ENCODE results near the gene RPL7A. TPM values are rescaled to one million over a fixed set of nuclear protein-coding genes. Genes with fewer than 3 reads are reported as not detected.
"Not testable (repeated sequence)": the region's sequence is repeated elsewhere in the genome, so short reads cannot be mapped to it uniquely, and the experiment has no call there.

The RPL7A gene
- total RNA-seq, 2 experiments from 2014 or later: 2,867 to 2,961 TPM

GRCh38 chr9:133315997-133316396 is 32.0 kb upstream of the RPL7A start:
- Histone ChIP-seq H3K4me2 (ENCODE audit: low read length) (no peak overlapping the region), H2AFZ (ENCODE audit: low read length) (no peak overlapping the region), H3K27ac (ENCODE audit: low read depth, low read length, poor library complexity, severe bottlenecking) (no peak overlapping the region), H3K36me3 (ENCODE audit: insufficient read depth, low read length) (no peaks in the 10 kb centered on the region), H3K9me2 (ENCODE audit: insufficient read depth, low read length) (no peaks in the 10 kb centered on the region), H3K79me2 (ENCODE audit: insufficient read depth, low read depth, low read length) (no peaks in the 10 kb centered on the region), H3K4me1 (ENCODE audit: insufficient read depth, low read length, poor library complexity, severe bottlenecking) (no peaks in the 10 kb centered on the region), H3K4me3 (ENCODE audit: low read depth, low read length, poor library complexity, severe bottlenecking) (no peak overlapping the region), H3K9me3 (ENCODE audit: low read length) (no peaks in the 10 kb centered on the region), H4K20me1 (ENCODE audit: insufficient read depth, low read length) (no peaks in the 10 kb centered on the region)
- intact Hi-C loops (cut with micrococcal nuclease; ENCODE audit: unreplicated experiment): no loop called here
- no peak for TF ChIP-seq EZH2phosphoT487 (IDR thresholded peaks at IDR 0.05; ENCODE audit: borderline replicate concordance, low read depth, low read length)
- no peak for TF ChIP-seq CTCF (conservative IDR thresholded peaks at IDR 0.05; ENCODE audit: low read length)
- POLR2A ChIA-PET: no interaction called here
- DNase-seq (ENCODE audit: low spot score): no peak
- CTCF ChIA-PET (ENCODE audit: unreplicated experiment): no interaction called here
- BruUV-seq (replicated peaks): no TSS peak

- H3K36me3 ChIP-seq (ENCODE audit: insufficient read depth, low read length); CTCF ChIA-PET (ENCODE audit: unreplicated experiment); intact Hi-C loops (cut with micrococcal nuclease; ENCODE audit: unreplicated experiment); H4K20me1 ChIP-seq (ENCODE audit: insufficient read depth, low read length); DNase-seq (ENCODE audit: low spot score); H3K4me3 ChIP-seq (ENCODE audit: low read depth, low read length, poor library complexity, severe bottlenecking); H3K4me1 ChIP-seq (ENCODE audit: insufficient read depth, low read length, poor library complexity, severe bottlenecking); H3K79me2 ChIP-seq (ENCODE audit: insufficient read depth, low read depth, low read length); BruUV-seq (replicated peaks); H3K9me2 ChIP-seq (ENCODE audit: insufficient read depth, low read length); POLR2A ChIA-PET; H2AFZ ChIP-seq (ENCODE audit: low read length); H3K27ac ChIP-seq (ENCODE audit: low read depth, low read length, poor library complexity, severe bottlenecking); H3K9me3 ChIP-seq (ENCODE audit: low read length); H3K4me2 ChIP-seq (ENCODE audit: low read length): not testable (repeated sequence)
Measured at GRCh38 chr9:133317551-133317950, 30.5 kb upstream of the RPL7A start.

- ChIA-PET POLR2A (no interaction called here), CTCF (ENCODE audit: unreplicated experiment) (no interaction called here)
- H2AFZ ChIP-seq (ENCODE audit: low read length): no peak overlapping the region
- H4K20me1 ChIP-seq (ENCODE audit: insufficient read depth, low read length): no peaks in the 10 kb centered on the region
- H3K9me2 ChIP-seq (ENCODE audit: insufficient read depth, low read length): no peaks in the 10 kb centered on the region
- TF ChIP-seq CTCF (conservative IDR thresholded peaks at IDR 0.05; ENCODE audit: low read length) (no peak), EZH2phosphoT487 (IDR thresholded peaks at IDR 0.05; ENCODE audit: borderline replicate concordance, low read depth, low read length) (no peak)
- H3K27ac ChIP-seq (ENCODE audit: low read depth, low read length, poor library complexity, severe bottlenecking): no peak overlapping the region
- H3K9me3 ChIP-seq (ENCODE audit: low read length): no peaks in the 10 kb centered on the region
- no peak overlapping the region for H3K4me3 ChIP-seq (ENCODE audit: low read depth, low read length, poor library complexity, severe bottlenecking)
- H3K79me2 ChIP-seq (ENCODE audit: insufficient read depth, low read depth, low read length): no peaks in the 10 kb centered on the region
- no peaks in the 10 kb centered on the region for H3K4me1 ChIP-seq (ENCODE audit: insufficient read depth, low read length, poor library complexity, severe bottlenecking)
- H3K36me3 ChIP-seq (ENCODE audit: insufficient read depth, low read length): no peaks in the 10 kb centered on the region
- intact Hi-C loops (cut with micrococcal nuclease; ENCODE audit: unreplicated experiment): no loop called here
- no peak for DNase-seq (ENCODE audit: low spot score)
- no peak overlapping the region for H3K4me2 ChIP-seq (ENCODE audit: low read length)
- no TSS peak for BruUV-seq (replicated peaks)
Measured at GRCh38 chr9:133320421-133320881, 27.6 kb upstream of the RPL7A start.

Data from OCI-LY7 (cell line).